ENCODE results near the gene SP9. TPM values are rescaled to one million over a fixed set of nuclear protein-coding genes. Genes with fewer than 3 reads are reported as not detected.

The SP9 gene
- 14.5 TPM for total RNA-seq

DNA sequence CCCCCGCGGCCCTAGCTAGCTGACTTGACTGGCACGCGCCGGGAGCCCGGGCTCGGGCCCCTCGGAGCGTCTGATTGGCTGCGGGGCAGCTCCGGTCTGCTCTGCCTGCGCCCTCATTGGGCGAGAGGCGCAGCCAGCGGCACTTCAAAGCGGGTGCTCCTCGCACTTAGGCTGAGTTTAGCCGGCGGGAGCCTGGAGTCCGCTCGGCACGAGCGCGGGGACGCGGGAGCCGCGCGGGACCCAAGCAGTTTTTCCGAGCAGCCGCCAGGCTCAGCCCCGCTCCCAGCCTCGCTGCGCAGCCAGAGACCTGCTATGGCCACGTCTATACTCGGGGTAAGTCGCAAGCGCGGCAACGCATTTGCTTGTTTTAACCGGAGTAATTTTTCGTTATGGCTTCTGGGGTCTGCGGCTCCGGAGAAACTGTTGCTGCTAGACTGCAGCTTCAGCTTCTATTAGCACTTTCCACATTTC lies at the start of gene SP9:
Gene SP9, plus strand, starts transcription at position 174 of the 471 bp plus-strand sequence. Its CDS starts 139 bp downstream, at position 313.

Other genes starting within 250 kb of the SP9 start
- gene OLA1, start 86.4 kb upstream of the SP9 start, total RNA-seq = 128 TPM
- gene SCRN3, start 60.8 kb downstream of the SP9 start, total RNA-seq = 49.6 TPM
- gene GPR155, start 152.1 kb downstream of the SP9 start, total RNA-seq = 26.8 TPM